NCI-H446 treated with DMSO at 0.1 percent for 48 hours (cell line): ENCODE measurements around the gene SBK2.
A peak's percentile ranks its signal among the peaks of the same experiment; 100 is the strongest.
"Not testable (repeated sequence)": the region's sequence is repeated elsewhere in the genome, so short reads cannot be mapped to it uniquely, and the experiment has no call there.

Experiments used
- DNase-seq: peaks from one replicate; lab custom pipeline; 2025; lab: John Stamatoyannopoulos, UW

Gene SBK2

DNA sequence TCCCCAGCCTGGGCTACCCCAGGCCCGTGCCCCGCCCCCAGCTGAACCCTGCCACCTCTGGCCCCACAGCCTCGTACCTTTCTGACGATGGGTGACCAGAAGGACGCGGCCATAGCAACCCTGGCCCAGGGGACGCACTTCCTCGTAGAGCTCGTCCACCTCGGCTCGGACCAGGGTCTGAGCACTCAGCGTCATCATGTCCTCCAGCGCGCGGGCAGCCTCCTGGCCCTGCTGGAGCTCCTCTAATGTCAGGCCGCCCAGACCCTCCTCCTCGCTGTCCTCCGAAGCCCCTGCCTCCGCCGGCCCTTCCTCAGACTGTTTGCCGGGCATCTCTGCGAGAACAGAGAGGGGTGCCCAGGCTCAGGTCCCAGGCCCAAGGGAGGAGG, 975 bp downstream of the SBK2 start:
- no peak for DNase-seq

GRCh38 chr19:55535173-55535964, 1.6 kb downstream of the SBK2 start:
- DNase-seq, result no peak

- DNase-seq, result not testable (repeated sequence)
Observed at GRCh38 chr19:55534280-55534679, 2.7 kb downstream of the SBK2 start.

DNA sequence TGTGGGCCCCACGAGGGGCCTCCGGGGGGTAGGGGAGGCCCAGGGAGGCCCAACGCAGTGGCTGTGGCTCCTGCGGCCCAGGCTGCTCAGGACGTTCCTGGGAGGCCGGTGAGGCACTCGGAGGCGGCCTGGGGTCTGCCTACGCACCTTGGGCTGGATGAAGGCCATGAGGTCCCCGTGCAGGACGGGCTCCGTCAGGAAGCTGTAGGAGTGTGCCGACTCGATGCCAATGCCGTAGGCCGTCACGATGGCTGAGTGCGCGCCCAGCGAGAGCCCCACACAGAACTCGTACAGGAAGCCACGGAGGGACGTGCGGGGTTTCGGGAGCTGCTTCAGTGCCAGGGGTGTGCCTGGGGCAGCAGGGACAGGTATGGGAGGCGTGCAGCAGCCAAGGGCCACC, 5.9 kb downstream of the SBK2 start:
- no peak for DNase-seq

DNA sequence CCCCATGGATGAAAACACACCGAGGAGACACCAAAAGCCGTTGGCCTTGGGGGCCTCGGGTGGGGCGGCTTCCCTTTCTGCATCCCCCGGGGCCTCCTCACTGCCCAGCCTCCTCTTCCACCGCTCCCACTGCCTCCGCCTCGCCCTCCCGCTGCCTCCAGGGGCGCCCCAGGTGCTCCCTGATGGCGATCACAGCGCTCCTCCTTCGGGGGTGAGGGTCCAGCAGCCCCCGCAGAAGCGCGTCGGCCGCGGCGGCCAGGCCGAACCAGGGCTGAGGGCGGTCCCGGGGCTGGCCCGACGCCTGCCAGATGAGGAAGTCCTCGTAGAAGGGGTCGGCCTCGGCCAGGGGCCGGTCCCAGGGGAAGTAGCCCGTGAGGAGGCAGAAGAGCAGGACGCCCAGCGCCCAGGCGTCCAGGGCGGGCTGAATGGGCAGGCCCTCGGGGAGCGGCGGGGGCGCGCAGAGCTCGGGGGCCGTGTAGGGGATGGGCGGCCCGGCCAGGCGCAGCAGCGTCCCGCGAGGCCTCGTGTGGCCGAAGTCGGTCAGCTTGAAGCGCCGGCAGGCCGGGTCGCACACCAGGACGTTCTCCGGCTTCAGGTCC, 7.2 kb downstream of the SBK2 start:
- DNase-seq, result no peak

DNA sequence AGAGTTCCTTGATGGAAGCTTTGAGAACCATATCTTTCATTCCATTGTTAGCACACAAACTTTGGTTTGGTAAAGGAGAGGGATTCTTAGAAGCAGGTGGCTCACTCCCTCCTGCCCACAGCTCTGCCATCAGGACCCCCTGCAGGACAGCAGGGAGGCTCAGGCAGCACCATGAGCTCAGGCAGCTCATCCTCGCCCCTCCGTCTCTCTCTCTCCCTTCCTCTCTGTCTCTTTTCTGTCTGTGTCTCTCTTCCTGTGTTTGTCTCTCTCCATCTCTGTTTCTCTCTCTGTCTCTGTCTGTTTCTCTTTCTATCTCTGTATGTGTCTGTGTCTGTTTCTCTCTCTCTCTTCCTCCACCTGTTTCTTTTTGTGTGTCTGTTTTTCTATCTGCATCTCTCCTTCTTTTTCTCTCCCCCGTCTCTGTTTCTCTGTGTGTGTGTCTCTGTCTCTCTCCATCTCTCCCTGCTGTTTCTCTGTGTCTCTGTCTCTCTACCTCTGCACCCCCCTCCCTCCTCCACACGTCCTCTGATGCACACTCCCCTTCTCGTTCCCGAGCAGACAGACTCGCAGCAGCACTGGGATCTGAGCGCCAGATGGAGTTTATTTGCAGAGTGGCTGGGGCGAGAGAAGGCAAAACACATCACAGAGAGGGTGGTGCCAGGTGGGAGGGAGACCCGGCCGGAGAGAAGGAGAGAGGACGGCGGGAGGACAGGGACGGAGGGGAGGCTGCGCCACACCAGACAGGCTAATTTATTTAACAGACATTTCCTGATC, 8.7 kb downstream of the SBK2 start:
- peak; percentile 60 for DNase-seq

- no peak for DNase-seq
Observed at GRCh38 chr19:55527197-55528029, 9.5 kb downstream of the SBK2 start.

DNA sequence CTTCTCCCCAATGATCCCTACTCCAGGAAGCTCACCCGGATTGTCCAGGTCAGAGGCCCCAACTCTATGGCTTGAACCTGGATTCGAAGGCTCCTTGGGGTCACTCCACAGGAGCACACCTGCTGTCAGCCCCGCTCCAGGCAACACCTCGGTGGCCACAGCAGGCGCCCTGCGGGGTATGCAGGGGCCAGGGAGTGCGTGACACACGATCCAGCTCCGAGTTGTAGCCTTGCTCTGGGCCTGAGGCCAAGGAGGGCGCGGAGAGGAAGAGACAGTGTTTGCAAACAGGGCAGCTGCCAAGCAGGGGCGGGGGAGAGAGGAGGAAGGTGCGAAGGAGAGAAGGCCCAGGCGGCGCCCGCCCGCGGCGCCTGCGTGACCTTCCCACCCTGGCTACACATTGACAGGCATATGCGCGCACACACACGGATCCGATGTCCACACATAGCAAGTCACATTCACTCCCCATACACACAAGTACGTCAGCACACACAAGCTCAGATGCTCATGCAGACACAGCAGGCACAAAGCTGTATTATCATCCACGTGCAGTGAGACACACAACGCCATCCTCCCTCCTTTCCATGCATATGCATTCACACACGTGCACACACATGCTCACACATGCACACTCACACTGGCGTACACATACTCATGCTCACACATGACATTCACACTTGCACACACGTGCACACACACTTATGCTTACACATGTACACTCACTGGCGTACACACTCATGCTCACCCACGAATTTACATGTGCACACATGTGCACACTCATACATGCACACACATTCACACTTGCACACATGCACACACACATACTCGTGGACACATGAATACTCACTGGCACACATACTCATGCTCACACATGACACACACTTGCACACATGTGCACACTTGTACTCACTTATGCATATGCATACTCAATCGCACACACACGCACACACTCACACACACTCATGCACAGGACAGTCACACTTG, 10.4 kb downstream of the SBK2 start:
- DNase-seq, result peak; percentile 20

DNA sequence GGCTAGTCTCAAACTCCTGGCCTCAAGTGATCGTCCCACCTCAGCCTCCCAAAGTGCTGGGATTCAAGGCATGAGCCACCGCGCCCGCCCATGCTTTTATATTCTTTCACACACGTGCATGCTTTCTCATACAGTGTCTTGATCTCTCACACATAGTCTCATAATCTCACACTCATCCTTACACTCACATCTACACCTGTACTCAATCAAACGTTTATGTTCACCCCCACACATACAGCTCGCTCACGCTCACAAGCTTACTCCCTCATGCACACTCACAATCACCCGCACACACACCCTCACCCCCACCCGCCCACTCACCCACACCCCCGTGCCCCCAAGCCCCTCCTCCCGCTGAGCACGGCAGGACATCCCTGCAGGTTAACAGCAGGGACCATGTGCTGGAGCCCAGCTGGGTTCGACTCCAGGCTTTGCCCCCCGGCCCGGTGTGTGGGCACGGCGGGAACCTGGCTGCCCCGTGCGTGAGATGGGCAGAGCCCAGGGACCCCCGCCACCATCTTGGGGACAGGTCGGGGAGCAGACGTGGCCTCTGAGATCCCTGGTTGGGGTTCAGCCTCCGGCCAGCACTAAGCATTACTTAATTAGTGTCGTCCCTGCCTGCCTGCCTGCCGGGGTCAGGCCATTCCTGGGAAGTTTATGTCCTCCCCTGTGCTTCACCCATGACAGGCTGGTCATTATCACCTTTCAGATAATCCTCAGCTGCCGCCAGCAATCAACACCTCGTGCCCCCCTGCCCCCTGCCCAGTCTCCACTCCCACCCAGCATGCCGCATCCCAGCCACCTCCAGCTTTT, 11.4 kb downstream of the SBK2 start:
- no peak for DNase-seq

- DNase-seq, result no peak
Observed at GRCh38 chr19:55520691-55521292, 16.1 kb downstream of the SBK2 start.

DNA sequence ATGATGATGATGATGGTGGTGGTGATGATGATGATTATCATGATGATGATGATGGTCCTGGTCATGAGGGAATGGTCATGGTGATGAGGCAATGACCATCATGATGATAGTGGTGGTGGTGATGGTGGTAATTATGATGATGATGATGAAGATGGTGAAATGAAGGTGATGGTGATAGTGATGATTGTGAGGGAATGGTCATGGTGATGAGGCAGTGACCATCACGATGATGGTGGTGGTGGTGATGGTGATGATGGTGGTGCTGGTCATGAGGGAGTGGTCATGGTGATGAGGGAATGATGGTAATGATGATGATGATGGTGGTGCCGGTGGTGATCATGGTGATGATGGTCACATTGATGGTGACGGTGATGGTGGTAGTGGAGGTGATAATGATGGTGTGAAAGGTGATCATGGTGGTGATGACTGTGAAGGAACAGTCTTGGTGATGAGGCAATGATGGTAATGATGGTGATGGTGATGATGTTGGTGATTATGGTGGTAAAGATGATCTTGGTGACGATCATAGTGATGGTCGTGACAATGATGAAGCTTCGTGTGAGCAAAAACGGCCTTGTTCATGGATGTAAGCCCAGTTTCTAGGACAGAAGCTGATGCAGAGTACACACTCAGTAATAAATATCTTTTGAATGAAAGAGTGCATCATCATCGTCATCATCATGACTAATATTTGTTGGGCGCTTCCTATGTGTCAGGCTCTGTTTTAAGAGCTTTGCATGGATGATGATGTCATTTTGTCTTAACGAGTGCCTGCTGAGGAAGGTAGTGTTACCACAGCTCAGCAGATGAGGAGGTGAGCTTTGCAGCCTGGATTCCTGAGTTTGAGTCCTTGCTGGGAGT, 17.3 kb downstream of the SBK2 start:
- no peak for DNase-seq

GRCh38 chr19:55516878-55517620, 19.9 kb downstream of the SBK2 start:
- peak; percentile 87 for DNase-seq

DNA sequence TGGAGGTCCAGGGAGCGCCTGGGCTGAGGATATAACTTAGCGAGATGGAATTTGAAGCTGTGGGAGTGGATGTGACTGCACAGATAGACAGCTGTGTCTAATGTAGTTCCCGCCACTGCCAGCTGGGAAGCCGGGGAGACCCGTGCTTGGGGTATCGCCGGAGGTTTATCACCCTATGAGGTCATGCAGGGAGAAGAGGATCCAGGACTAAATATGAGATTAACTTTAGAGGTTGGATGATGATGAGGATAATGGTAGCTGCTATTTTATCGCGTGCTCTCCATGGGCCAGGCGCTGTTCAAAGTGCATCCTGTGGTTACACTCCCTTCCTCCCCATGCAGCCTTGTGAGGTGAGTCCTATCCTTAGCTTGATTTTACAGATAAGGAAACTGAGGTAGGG, 28.8 kb downstream of the SBK2 start:
- DNase-seq, result no peak

- no peak for DNase-seq
Observed at GRCh38 chr19:55504981-55505380, 32.0 kb downstream of the SBK2 start.

- no peak for DNase-seq
Observed at GRCh38 chr19:55504252-55504603, 32.7 kb downstream of the SBK2 start.

- DNase-seq, result peak; percentile 87
Observed at GRCh38 chr19:55503502-55504251, 33.3 kb downstream of the SBK2 start.

DNA sequence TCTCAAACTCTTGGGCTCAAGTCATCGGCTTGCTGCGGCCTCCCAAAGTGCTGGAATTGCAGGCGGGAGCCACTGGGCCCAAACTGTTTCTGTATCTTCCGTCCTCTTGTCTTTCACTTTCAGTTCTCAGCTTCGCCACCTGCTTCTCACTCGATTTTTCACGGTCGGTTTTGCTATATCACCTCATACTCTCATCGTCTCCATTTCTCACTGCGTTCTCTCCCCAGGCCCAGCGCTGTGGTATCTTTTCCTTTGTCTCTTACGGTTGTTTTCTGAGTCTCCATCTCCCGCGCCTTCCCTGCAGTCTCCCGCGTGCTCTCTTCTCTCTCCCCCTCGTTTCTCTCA, 33.8 kb downstream of the SBK2 start:
- no peak for DNase-seq
